GM12878 (cell line): ENCODE measurements around the gene GALC. TPM values are rescaled to one million over a fixed set of nuclear protein-coding genes. Genes with fewer than 3 reads are reported as not detected.

Source experiments
- ATAC-seq: fragments of 200-7000 bp; cut with Tn5 transposase; 3 replicates; pipeline ENCODE4 v1.9.1; 2020; ENCODE audit warnings: mild to moderate bottlenecking, moderate library complexity
- BruUV-seq: library from RNA; stranded (reverse); fragments of 400-500 nt; replicated peaks from 2 replicates; lab custom pipeline; 2021; lab: Mats Ljungman, UMichigan
- CTCF ChIA-PET: fragments of 300-600 bp; sonication (Branson Sonifier 250); formaldehyde crosslinking; extraction: SDS; loops from one replicate; lab custom pipeline; 2021; ENCODE audit warnings: inconsistent platforms; lab: Yijun Ruan, JAX
- POLR2A ChIA-PET: fragments of 350-600 bp; formaldehyde crosslinking; extraction: SDS; loops from one replicate; lab custom pipeline; 2021; ENCODE audit warnings: inconsistent platforms; lab: Charles Lee
- RAD21 ChIA-PET: fragments of 300-600 bp; sonication (Branson Sonifier 250); formaldehyde crosslinking; loops from one replicate; lab custom pipeline; 2023; ENCODE audit warnings: antibody characterized with exemption; ENCODE audit not compliant: unreplicated experiment; lab: Charles Lee
- SMC1A ChIA-PET: fragments of 300-600 bp; sonication (Branson Sonifier 250); formaldehyde crosslinking; loops from one replicate; lab custom pipeline; 2023; ENCODE audit not compliant: unreplicated experiment, uncharacterized antibody; lab: Charles Lee
- DNase-seq: peaks from one replicate; pipeline ENCODE4 v3.0.0-alpha.2; 2011; ENCODE audit warnings: low read depth, low spot score
- FAIRE-seq: peaks from 3 replicates; lab custom pipeline; 2011; peaks lifted over from hg19 to GRCh38; lab: Jason Lieb, UNC
- H2AFZ ChIP-seq: 2 replicates; pipeline ENCODE4 v1.6.0; 2011; ENCODE audit warnings: low read depth, low read length, control low read depth; ENCODE audit not compliant: control insufficient read depth
- H3K27ac ChIP-seq: 2 replicates; pipeline ENCODE4 v1.5.1; 2011; ENCODE audit warnings: control low read depth; ENCODE audit not compliant: control insufficient read depth, insufficient read depth
- H3K27me3 ChIP-seq, 2 experiments: replicated peaks in 1 of 2; 2 replicates each; pipeline versions ENCODE4 v1.6.0 to v1.6.1; 2011; ENCODE audit warnings: low read length in 1 of 2; ENCODE audit not compliant: control insufficient read depth in 2 of 2, insufficient read depth in 2 of 2
- H3K36me3 ChIP-seq, 2 experiments: 2 replicates each; pipeline ENCODE4 v1.5.1; 2011; ENCODE audit warnings: low read length in 1 of 2; ENCODE audit not compliant: control insufficient read depth in 2 of 2, insufficient read depth in 2 of 2
- H3K4me1 ChIP-seq: 2 replicates; pipeline ENCODE4 v1.6.1; 2011; ENCODE audit warnings: mild to moderate bottlenecking, low read length, moderate library complexity, mixed read lengths; ENCODE audit not compliant: control insufficient read depth, insufficient read depth
- H3K4me2 ChIP-seq: 2 replicates; pipeline ENCODE4 v1.6.0; 2011; ENCODE audit warnings: control low read depth; ENCODE audit not compliant: control insufficient read depth, insufficient read depth
- H3K4me3 ChIP-seq: fragments of 200-600 bp; sonication (generic); 2 replicates; pipeline ENCODE4 v1.5.1; 2016
- H3K79me2 ChIP-seq: 2 replicates; pipeline ENCODE4 v1.6.0; 2011; ENCODE audit warnings: low read length; ENCODE audit not compliant: control insufficient read depth, insufficient read depth
- H3K9ac ChIP-seq: 2 replicates; pipeline ENCODE4 v1.8.0; 2011; ENCODE audit warnings: low read length, control low read depth, mixed read lengths; ENCODE audit not compliant: control insufficient read depth, insufficient read depth
- H3K9me3 ChIP-seq: replicated peaks from 3 replicates; pipeline ENCODE4 v1.5.1; 2011; ENCODE audit warnings: mild to moderate bottlenecking, low read length; ENCODE audit not compliant: control insufficient read depth, insufficient read depth
- H4K20me1 ChIP-seq: 2 replicates; pipeline ENCODE4 v1.6.0; 2011; ENCODE audit not compliant: control insufficient read depth, insufficient read depth
- ETV6 ChIP-seq, 2 experiments: fragments of 450-650 bp in 1 of 2; IDR thresholded peaks in 1 of 2; conservative IDR thresholded peaks in 1 of 2; 2 replicates each; pipeline ENCODE4 v1.6.1; 2014; ENCODE audit warnings: antibody characterized with exemption in 1 of 2, borderline replicate concordance in 1 of 2, low read depth in 1 of 2, mild to moderate bottlenecking in 1 of 2, moderate library complexity in 1 of 2
- IKZF1 ChIP-seq: fragments of 450-650 bp; conservative IDR thresholded peaks from 2 replicates; pipeline ENCODE4 v1.6.1; 2017; ENCODE audit warnings: antibody characterized with exemption, mild to moderate bottlenecking
- NFXL1 ChIP-seq: fragments of 450-650 bp; IDR thresholded peaks from 2 replicates; pipeline ENCODE4 v1.6.1; 2017; ENCODE audit warnings: antibody characterized with exemption, mild to moderate bottlenecking, borderline replicate concordance
- NFYB ChIP-seq: IDR thresholded peaks from 2 replicates; pipeline ENCODE4 v1.6.1; 2011; ENCODE audit warnings: low read depth, mild to moderate bottlenecking, low read length, improper control_type of control experiment, moderate library complexity; ENCODE audit not compliant: insufficient read depth
- NR2F1 ChIP-seq: fragments of 450-650 bp; conservative IDR thresholded peaks from 2 replicates; pipeline ENCODE4 v1.6.1; 2017; ENCODE audit warnings: mild to moderate bottlenecking
- RCOR1 ChIP-seq: conservative IDR thresholded peaks from 2 replicates; pipeline ENCODE4 v1.6.1; 2012; ENCODE audit warnings: low read depth, low read length, improper control_type of control experiment
- ZNF207 ChIP-seq: fragments of 450-650 bp; IDR thresholded peaks from 2 replicates; pipeline ENCODE4 v1.6.1; 2014; ENCODE audit warnings: antibody characterized with exemption, mild to moderate bottlenecking, borderline replicate concordance
- in situ Hi-C: fragments of 300-500 bp; cut with MboI; formaldehyde crosslinking; loops from 9 replicates; pipeline ENCODE4 v1.14.3; 2018; ENCODE audit warnings: mixed read lengths
- intact Hi-C: fragments of 100-400 bp; cut with micrococcal nuclease; formaldehyde crosslinking; loops from one replicate; pipeline ENCODE4 v1.14.2; 2022; ENCODE audit not compliant: unreplicated experiment
- polyA plus RNA-seq, 11 experiments: library from polyadenylated mRNA; depleted of rRNA in 4 of 11; unstranded in 6 of 11; stranded (reverse) in 5 of 11; fragments of >200 nt; fragmentation: Nextera tagmentation in 4 of 11; fragmentation: Illumina TruSeq in 1 of 11; extraction: Ambion mirVana in 4 of 11; extraction: Trizol in 1 of 11; gene quantifications; 1 replicate in 1 of 11; 2 replicates in 10 of 11; pipeline versions ENCODE4 v1.2.1 to v1.2.3, GENCODE V29; 2011 to 2016; ENCODE audit warnings: inconsistent platforms in 2 of 11, missing spikeins in 2 of 11, low read depth in 1 of 11
- total RNA-seq, 4 experiments: library from RNA; depleted of rRNA in 3 of 4; stranded (reverse); fragments of >200 nt in 3 of 4; fragmentation: Illumina TruSeq in 1 of 4; extraction: Trizol in 1 of 4; gene quantifications; 2 replicates each; pipeline versions ENCODE4 v1.2.1 to v1.2.3, GENCODE V29; 2013 to 2021
- TF ChIP-seq, protein P1 (sequence below): IDR thresholded peaks from 2 replicates; pipeline ENCODE4 v1.6.1; 2012; ENCODE audit warnings: low read depth, low read length, improper control_type of control experiment
- TF ChIP-seq, protein P2 (sequence below): IDR thresholded peaks from 2 replicates; pipeline ENCODE4 v1.6.1; 2012; ENCODE audit warnings: mild to moderate bottlenecking, low read depth, low read length

Gene GALC
- total and polyA plus RNA-seq, 10 of the 15 experiments (the other 5 are each of a cell fraction or from before 2014, with no cell fraction given), result 1.3 to 14.0 (median 4.5) TPM

DNA sequence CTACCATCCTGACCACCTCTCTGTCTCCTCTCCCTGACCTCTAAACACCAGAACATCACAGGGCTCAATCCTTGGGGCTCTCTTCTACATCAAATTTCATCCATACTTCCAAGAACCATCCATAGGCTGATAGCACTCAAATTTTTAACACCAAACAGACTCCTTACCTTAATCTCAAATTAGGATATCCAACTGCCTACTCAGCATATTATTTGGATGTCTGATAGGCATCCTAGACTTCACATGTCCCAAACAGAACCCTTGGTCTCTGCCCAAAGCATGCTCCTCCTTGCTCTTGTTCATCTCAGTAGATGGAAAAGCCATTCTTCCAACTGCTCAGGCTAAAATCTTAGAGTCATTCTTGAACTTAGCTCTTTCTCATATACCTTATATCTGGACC, 91.3 kb downstream of the GALC start:
- no peak overlapping the region for H3K4me2 ChIP-seq
- TF ChIP-seq ZNF207 (no peak), NFYB (no peak), IKZF1 (no peak), ETV6 (conservative IDR thresholded peaks at IDR 0.05 in 1 of 2, IDR thresholded peaks at IDR 0.05 in 1 of 2; ENCODE audit: borderline replicate concordance in 1 of 2, low read depth in 1 of 2) (no peak), NR2F1 (no peak), NFXL1 (no peak), RCOR1 (no peak)
- TF ChIP-seq, protein P1, sequence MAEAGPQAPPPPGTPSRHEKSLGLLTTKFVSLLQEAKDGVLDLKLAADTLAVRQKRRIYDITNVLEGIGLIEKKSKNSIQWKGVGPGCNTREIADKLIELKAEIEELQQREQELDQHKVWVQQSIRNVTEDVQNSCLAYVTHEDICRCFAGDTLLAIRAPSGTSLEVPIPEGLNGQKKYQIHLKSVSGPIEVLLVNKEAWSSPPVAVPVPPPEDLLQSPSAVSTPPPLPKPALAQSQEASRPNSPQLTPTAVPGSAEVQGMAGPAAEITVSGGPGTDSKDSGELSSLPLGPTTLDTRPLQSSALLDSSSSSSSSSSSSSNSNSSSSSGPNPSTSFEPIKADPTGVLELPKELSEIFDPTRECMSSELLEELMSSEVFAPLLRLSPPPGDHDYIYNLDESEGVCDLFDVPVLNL, result no peak
- TF ChIP-seq, protein P2, sequence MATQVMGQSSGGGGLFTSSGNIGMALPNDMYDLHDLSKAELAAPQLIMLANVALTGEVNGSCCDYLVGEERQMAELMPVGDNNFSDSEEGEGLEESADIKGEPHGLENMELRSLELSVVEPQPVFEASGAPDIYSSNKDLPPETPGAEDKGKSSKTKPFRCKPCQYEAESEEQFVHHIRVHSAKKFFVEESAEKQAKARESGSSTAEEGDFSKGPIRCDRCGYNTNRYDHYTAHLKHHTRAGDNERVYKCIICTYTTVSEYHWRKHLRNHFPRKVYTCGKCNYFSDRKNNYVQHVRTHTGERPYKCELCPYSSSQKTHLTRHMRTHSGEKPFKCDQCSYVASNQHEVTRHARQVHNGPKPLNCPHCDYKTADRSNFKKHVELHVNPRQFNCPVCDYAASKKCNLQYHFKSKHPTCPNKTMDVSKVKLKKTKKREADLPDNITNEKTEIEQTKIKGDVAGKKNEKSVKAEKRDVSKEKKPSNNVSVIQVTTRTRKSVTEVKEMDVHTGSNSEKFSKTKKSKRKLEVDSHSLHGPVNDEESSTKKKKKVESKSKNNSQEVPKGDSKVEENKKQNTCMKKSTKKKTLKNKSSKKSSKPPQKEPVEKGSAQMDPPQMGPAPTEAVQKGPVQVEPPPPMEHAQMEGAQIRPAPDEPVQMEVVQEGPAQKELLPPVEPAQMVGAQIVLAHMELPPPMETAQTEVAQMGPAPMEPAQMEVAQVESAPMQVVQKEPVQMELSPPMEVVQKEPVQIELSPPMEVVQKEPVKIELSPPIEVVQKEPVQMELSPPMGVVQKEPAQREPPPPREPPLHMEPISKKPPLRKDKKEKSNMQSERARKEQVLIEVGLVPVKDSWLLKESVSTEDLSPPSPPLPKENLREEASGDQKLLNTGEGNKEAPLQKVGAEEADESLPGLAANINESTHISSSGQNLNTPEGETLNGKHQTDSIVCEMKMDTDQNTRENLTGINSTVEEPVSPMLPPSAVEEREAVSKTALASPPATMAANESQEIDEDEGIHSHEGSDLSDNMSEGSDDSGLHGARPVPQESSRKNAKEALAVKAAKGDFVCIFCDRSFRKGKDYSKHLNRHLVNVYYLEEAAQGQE, result no peak
- no peaks in the 10 kb centered on the region for H3K79me2 ChIP-seq
- no peaks in the 10 kb centered on the region for H4K20me1 ChIP-seq
- H3K27ac ChIP-seq, result no peak overlapping the region
- ATAC-seq (no peak), FAIRE-seq (no peak), DNase-seq (no peak)
- SMC1A ChIA-PET, result no interaction called here
- H3K27me3 ChIP-seq, result no peaks in the 10 kb centered on the region
- no peaks in the 10 kb centered on the region for H3K9me3 ChIP-seq
- H3K36me3 ChIP-seq, result no peaks in the 10 kb centered on the region
- in situ Hi-C loops (no loop called here), intact Hi-C loops (no loop called here)
- H3K9ac ChIP-seq, result no peak overlapping the region
- RAD21 ChIA-PET, result no interaction called here
- BruUV-seq, result no TSS peak
- CTCF ChIA-PET, result no interaction called here
- POLR2A ChIA-PET, result no interaction called here
- no peak overlapping the region for H2AFZ ChIP-seq
- H3K4me3 ChIP-seq, result no peak overlapping the region
- no peaks in the 10 kb centered on the region for H3K4me1 ChIP-seq
